Epithelial cell of esophagus (primary cell): Measurements from ENCODE around the gene C3orf38.

ENCODE experiments used
- DNase-seq: peaks from one replicate; pipeline ENCODE4 v3.0.0; 2010; ENCODE audit warnings: low read depth
- H3K4me3 ChIP-seq: 2 replicates; pipeline ENCODE4 v1.5.1; 2011; ENCODE audit warnings: mild to moderate bottlenecking, low read length, control low read depth
- CTCF ChIP-seq: IDR thresholded peaks from 2 replicates; pipeline ENCODE4 v1.5.1; 2011; ENCODE audit warnings: low read depth, mild to moderate bottlenecking, low read length, control low read depth, inconsistent platforms; ENCODE audit not compliant: insufficient read depth; ENCODE audit errors: missing control alignments

C3orf38 gene

GRCh38 chr3:88188436-88188835 lies 38.7 kb downstream of the C3orf38 start:
- no peak for DNase-seq
- H3K4me3 ChIP-seq = no peak overlapping the region
- no peak for TF ChIP-seq CTCF

GRCh38 chr3:88189361-88189810 lies 39.6 kb downstream of the C3orf38 start:
- DNase-seq = no peak
- no peak overlapping the region for H3K4me3 ChIP-seq
- TF ChIP-seq CTCF = no peak

GRCh38 chr3:88191872-88192409 lies 42.2 kb downstream of the C3orf38 start:
- DNase-seq = no peak
- no peak for TF ChIP-seq CTCF
- no peak overlapping the region for H3K4me3 ChIP-seq

- no peak for TF ChIP-seq CTCF
- no peak overlapping the region for H3K4me3 ChIP-seq
- no peak for DNase-seq
Measured at GRCh38 chr3:88192631-88193030, 42.9 kb downstream of the C3orf38 start.

- no peak overlapping the region for H3K4me3 ChIP-seq
- DNase-seq = peak; percentile 23
- no peak for TF ChIP-seq CTCF
Measured at GRCh38 chr3:88195951-88196434, 46.2 kb downstream of the C3orf38 start.

- no peak for TF ChIP-seq CTCF
- H3K4me3 ChIP-seq = no peak overlapping the region
- DNase-seq = no peak
Measured at GRCh38 chr3:88198121-88198520, 48.4 kb downstream of the C3orf38 start.

- peak; percentile 91 for TF ChIP-seq CTCF
- peak; percentile 71 for DNase-seq
- no peak overlapping the region for H3K4me3 ChIP-seq
Measured at GRCh38 chr3:88203642-88204055, 53.9 kb downstream of the C3orf38 start.
